SH-SY5Y (cell line): Measurements from ENCODE around the gene SELENOO.

Source experiments
- GATA2 ChIP-seq: IDR thresholded peaks from 2 replicates; pipeline ENCODE4 v1.6.1; 2011; ENCODE audit warnings: mild to moderate bottlenecking, low read depth, low read length
- GATA3 ChIP-seq: IDR thresholded peaks from 2 replicates; pipeline ENCODE4 v1.6.1; 2011; ENCODE audit warnings: low read depth, mild to moderate bottlenecking, low read length, moderate library complexity

DNA sequence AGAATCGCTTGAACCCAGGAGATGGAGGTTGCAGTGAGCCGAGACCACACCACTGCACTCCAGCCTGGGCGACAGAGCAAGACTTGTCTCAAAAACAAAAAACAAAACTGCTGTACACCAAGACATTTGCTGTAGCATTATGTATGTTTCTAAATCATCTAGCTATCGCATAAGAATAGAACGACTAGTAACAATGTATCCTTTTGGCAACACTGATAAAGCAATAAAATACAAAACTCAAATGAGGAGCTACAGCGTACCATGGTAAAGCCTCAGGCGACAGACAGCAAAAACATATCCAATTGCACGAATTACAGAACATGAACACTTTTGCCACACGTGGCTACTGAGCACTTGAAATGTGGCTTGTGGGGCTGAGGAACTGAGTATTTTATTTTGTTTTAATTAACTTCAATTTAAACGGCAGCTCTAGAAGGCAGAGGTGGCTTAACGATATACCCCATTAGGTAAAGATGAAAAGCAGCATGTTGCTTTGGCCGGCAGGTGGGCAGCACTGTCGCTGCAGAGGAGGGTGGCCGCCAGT is 41.7 kb downstream of the SELENOO start:
- TF ChIP-seq GATA3 (no peak), GATA2 (no peak)
